Measurements from ENCODE around the gene CPNE4. TPM values are rescaled to one million over a fixed set of nuclear protein-coding genes. Genes with fewer than 3 reads are reported as not detected.

Gene CPNE4
- total and polyA plus RNA-seq, 9 of the 15 experiments (the other 6 are each of a cell fraction or from before 2014, with no cell fraction given), result not detected

- no peak for TF ChIP-seq USF2 (CRISPR knock-in tag; IDR thresholded peaks at IDR 0.05)
- no peak for TF ChIP-seq ZNF253 (CRISPR knock-in tag; conservative IDR thresholded peaks at IDR 0.05)
- no peak for TF ChIP-seq SRF (CRISPR knock-in tag; IDR thresholded peaks at IDR 0.05)
- TF ChIP-seq STAT5A (IDR thresholded peaks at IDR 0.05; ENCODE audit: borderline replicate concordance, low read length), result no peak
- TF ChIP-seq ERF (CRISPR knock-in tag; IDR thresholded peaks at IDR 0.05), result no peak
- no peak for TF ChIP-seq ZNF780A (CRISPR knock-in tag; IDR thresholded peaks at IDR 0.05)
- no peak for TF ChIP-seq MAFG (tag; conservative IDR thresholded peaks at IDR 0.05)
These were observed 329.2 kb downstream of the CPNE4 start (continued) for GRCh38 chr3:131705558-131706051.

GRCh38 chr3:131705099-131705498, 329.7 kb downstream of the CPNE4 start:
- ChIA-PET CTCF (ENCODE audit: low intra/inter-chr PET ratio) (no interaction called here), POLR2A (no interaction called here)
- H3K4me3 ChIP-seq, result no peak overlapping the region
- in situ Hi-C loops (cut with MboI) (no loop called here), intact Hi-C loops (cut with micrococcal nuclease) (no loop called here)
- H3K9ac ChIP-seq (ENCODE audit: insufficient read depth in 1 of 2, low read depth in 2 of 2, low read length in 2 of 2), result no peak overlapping the region
- no TSS peak for BruUV-seq (replicated peaks)
- no peaks in the 10 kb centered on the region for H3K9me1 ChIP-seq (ENCODE audit: control insufficient read depth, insufficient read depth, low read length)
- no peaks in the 10 kb centered on the region for H3K4me1 ChIP-seq (replicated peaks in 1 of 2; ENCODE audit: control insufficient read depth in 2 of 2, insufficient read depth in 2 of 2, low read length in 2 of 2)
- no peak overlapping the region for H3K4me2 ChIP-seq (ENCODE audit: insufficient read depth, low read length)
- ATAC-seq, result no peak
- H3K9me3 ChIP-seq (replicated peaks; ENCODE audit: control insufficient read depth, insufficient read depth, low read depth, low read length), result no peaks in the 10 kb centered on the region
- H3K79me2 ChIP-seq (ENCODE audit: control insufficient read depth, insufficient read depth, low read length), result no peaks in the 10 kb centered on the region
- no peak overlapping the region for H3K27ac ChIP-seq (ENCODE audit: extremely low read depth, low read depth, low read length)
- no peaks in the 10 kb centered on the region for H3K27me3 ChIP-seq (ENCODE audit: control insufficient read depth in 2 of 2, insufficient read depth in 2 of 2, low read length in 2 of 2)
- DNase-seq (ENCODE audit: extremely low read depth in 1 of 4, low spot score in 3 of 4), result no peak
- no peak for FAIRE-seq
- H4K20me1 ChIP-seq (replicated peaks; ENCODE audit: control insufficient read depth, insufficient read depth, low read length), result no peaks in the 10 kb centered on the region
- no CpG with 5 or more reads among the region's 1 CpG for WGBS (ENCODE audit: insufficient coverage, low coverage, missing lambda C conversion rate)
- TF ChIP-seq ETV1 (tag; conservative IDR thresholded peaks at IDR 0.05; ENCODE audit: low read depth), result no peak
- no peak for TF ChIP-seq ARID3B (CRISPR knock-in tag; IDR thresholded peaks at IDR 0.05; ENCODE audit: borderline replicate concordance)
- TF ChIP-seq SETDB1 (IDR thresholded peaks at IDR 0.05; ENCODE audit: low read length), result no peak
- H3K36me3 ChIP-seq (ENCODE audit: control insufficient read depth, insufficient read depth, low read length), result no peaks in the 10 kb centered on the region
- no peak overlapping the region for H2AFZ ChIP-seq (ENCODE audit: low read depth, low read length)

All from K562 (cell line).